Heart left ventricle (tissue), 16 donors: ENCODE measurements around the gene SETBP1. TPM values are rescaled to one million over a fixed set of nuclear protein-coding genes. Genes with fewer than 3 reads are reported as not detected.
"Not testable (repeated sequence)": the region's sequence is repeated elsewhere in the genome, so short reads cannot be mapped to it uniquely, and the experiment has no call there.

ENCODE experiments used
- ATAC-seq, 4 donors: fragments of 200-7000 bp; cut with Tn5 transposase; one replicate each; pipeline ENCODE4 v1.9.1; 2020 to 2022; ENCODE audit warnings: moderate library complexity in 4 of 4, mild to moderate bottlenecking in 3 of 4, moderate number of reproducible peaks in 1 of 4
- DNase-seq, 5 donors: peaks; one replicate each; pipeline ENCODE4 v3.0.0-alpha.2; 2020
- H3K27ac ChIP-seq, 12 donors: fragments of 200-600 bp; sonication (generic) in 4 of 12; one replicate each; pipeline versions ENCODE4 v1.5.0 to v1.8.0; 2016 to 2022; ENCODE audit warnings: mild to moderate bottlenecking in 2 of 12
- H3K27me3 ChIP-seq, 9 donors: fragments of 200-600 bp; sonication (generic) in 2 of 9; one replicate each; pipeline versions ENCODE4 v1.5.1 to v1.8.0; 2016 to 2022; ENCODE audit warnings: mild to moderate bottlenecking in 3 of 9
- H3K36me3 ChIP-seq, 9 donors: fragments of 200-600 bp; sonication (generic) in 2 of 9; one replicate each; pipeline versions ENCODE4 v1.5.0 to v1.8.0; 2018 to 2022; ENCODE audit warnings: mild to moderate bottlenecking in 2 of 9
- H3K4me1 ChIP-seq, 12 donors: fragments of 200-600 bp; sonication (generic) in 4 of 12; one replicate each; pipeline versions ENCODE4 v1.5.0 to v1.8.0; 2016 to 2022; ENCODE audit warnings: mild to moderate bottlenecking in 3 of 12
- H3K4me3 ChIP-seq, 12 donors: fragments of 200-600 bp; sonication (generic) in 4 of 12; one replicate each; pipeline versions ENCODE4 v1.5.0 to v1.8.0; 2017 to 2022; ENCODE audit warnings: mild to moderate bottlenecking in 9 of 12, moderate library complexity in 4 of 12
- H3K9me3 ChIP-seq, 12 donors: fragments of 200-600 bp; sonication (generic) in 4 of 12; one replicate each; pipeline versions ENCODE4 v1.5.0 to v1.8.0; 2016 to 2022; ENCODE audit warnings: mild to moderate bottlenecking in 1 of 12
- POLR2A ChIP-seq, 2 donors: fragments of 450-650 bp; IDR thresholded peaks; one replicate each; pipeline ENCODE4 v1.6.1; 2017; ENCODE audit warnings: antibody characterized with exemption in 2 of 2, mild to moderate bottlenecking in 2 of 2, moderate library complexity in 2 of 2
- WGBS, 4 donors: extraction: QIAGEN DNeasy Blood & Tissue Kit in 2 of 4; methylation state at CpG; one replicate each; pipeline versions ENCODE4 v1.1.5 to v1.1.7; 2013 to 2018; 5-methylcytosine and 5-hydroxymethylcytosine counted together
- intact Hi-C, 10 donors: fragments of 100-400 bp; cut with DNase I; formaldehyde crosslinking; loops; one replicate each; pipeline versions ENCODE4 v1.11.1 to v1.14.2; 2022
- polyA plus RNA-seq, 2 donors: library from polyadenylated mRNA; stranded (reverse); fragments of 200-250 nt; gene quantifications; one replicate each; pipeline ENCODE4 v1.2.3, GENCODE V29; 2013
- total RNA-seq, 9 donors: library from RNA; depleted of rRNA in 2 of 9; stranded (reverse); fragments of >200 nt in 2 of 9; fragmentation: NEBNext Ultra II Directional in 3 of 9; extraction: Animal tissue kit (Norgen Biotek cat#: 25700) in 3 of 9; gene quantifications; one replicate each; pipeline versions ENCODE4 v1.1.0 to v1.2.4, GENCODE V29; 2016 to 2023
- TF ChIP-seq, protein P1 (sequence below), 12 donors: fragments of 200-600 bp; sonication (generic) in 4 of 12; IDR thresholded peaks; one replicate each; pipeline versions ENCODE4 v1.5.0 to v1.8.0; 2018 to 2022; ENCODE audit warnings: antibody characterized with exemption in 12 of 12, mild to moderate bottlenecking in 5 of 12
- donor health status: ischemic (EF 13 %, LVEDD 7.1; RV severe dilation, severe dysfunction).
- donor health status: healthy with polysubstance abuse.
- donor health status: DM: no; HTN: yes; CAD: no.
- donor health status: DM: no; HTN: no; CAD: no.
- donor health status: ischemic (EF 25% LVEDD 6.9; RV normal size, moderate dysfunction).
- donor health status: ischemic (EF 25% LVEDD 5.7; RV mildly dilated, moderate dysfunction).
- donor health status: healthy.
- donor health status: DM: yes; HTN: yes; CAD: no.
- donor health status: ischemic (EF 35%, LVEDD 5.7; RV mildly dilated, moderate dysfunction).
- donor health status: nonischemic (EF 11% LVEDD 7.7; RV severe dilation, severe dysfunction).
- donor health status: DM: yes; HTN: yes; CAD: no.
- donor health status: PGD.
- donor health status: ischemic (EF 29% LVEDD 5.4; RV normal size, mild dysfunction).
- donor health status: nonischemic (EF 23%, LVEDD 6.1; RV moderate dilation, normal function).

Gene SETBP1
- total and polyA plus RNA-seq, 11 donors = 1.2 to 10.6 (median 5.5) TPM

DNA sequence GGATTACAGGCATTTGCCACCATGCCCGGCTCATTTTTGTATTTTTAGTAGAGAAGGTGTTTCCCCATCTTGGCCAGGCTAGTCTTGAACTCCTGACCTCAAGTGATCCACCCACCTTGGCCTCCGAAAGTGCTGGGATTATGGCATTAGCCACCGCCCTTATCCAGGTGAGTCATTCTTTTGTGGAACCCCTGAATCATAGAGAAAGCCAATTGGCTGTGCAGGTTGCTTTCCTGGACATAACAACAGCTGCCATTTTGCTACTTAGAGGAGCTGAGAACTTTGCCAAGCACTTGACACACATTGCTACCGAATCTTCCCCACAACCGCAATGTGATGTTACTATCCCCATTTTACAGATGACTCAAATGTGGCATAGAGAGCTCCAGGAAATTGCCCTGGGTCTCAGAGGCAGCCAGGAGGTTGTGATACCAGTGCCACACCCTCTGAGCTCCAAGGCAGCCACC lies 36.0 kb downstream of the SETBP1 start:
- Histone ChIP-seq H3K9me3 (no peaks in the 10 kb centered on the region), H3K4me1 (peaks cover 0 to 21% (median 4%) of the 10 kb centered on the region in 12 donors), H3K27ac (peak overlapping the region in 1 of 12 donors; percentile 78), H3K27me3 (peaks cover 0 to 29% (median 0%) of the 10 kb centered on the region in 9 donors), H3K36me3 (peaks cover 0 to 8% (median 0%) of the 10 kb centered on the region in 9 donors), H3K4me3 (no peak overlapping the region)
- DNase-seq (no peak), ATAC-seq (no peak)
- TF ChIP-seq, protein P1, sequence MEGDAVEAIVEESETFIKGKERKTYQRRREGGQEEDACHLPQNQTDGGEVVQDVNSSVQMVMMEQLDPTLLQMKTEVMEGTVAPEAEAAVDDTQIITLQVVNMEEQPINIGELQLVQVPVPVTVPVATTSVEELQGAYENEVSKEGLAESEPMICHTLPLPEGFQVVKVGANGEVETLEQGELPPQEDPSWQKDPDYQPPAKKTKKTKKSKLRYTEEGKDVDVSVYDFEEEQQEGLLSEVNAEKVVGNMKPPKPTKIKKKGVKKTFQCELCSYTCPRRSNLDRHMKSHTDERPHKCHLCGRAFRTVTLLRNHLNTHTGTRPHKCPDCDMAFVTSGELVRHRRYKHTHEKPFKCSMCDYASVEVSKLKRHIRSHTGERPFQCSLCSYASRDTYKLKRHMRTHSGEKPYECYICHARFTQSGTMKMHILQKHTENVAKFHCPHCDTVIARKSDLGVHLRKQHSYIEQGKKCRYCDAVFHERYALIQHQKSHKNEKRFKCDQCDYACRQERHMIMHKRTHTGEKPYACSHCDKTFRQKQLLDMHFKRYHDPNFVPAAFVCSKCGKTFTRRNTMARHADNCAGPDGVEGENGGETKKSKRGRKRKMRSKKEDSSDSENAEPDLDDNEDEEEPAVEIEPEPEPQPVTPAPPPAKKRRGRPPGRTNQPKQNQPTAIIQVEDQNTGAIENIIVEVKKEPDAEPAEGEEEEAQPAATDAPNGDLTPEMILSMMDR (IDR thresholded peaks at IDR 0.05) = no peak
- no peak for TF ChIP-seq POLR2A (IDR thresholded peaks at IDR 0.05)
- intact Hi-C loops = no loop called here
- 96 to 100% (median 98%) methylated on average over 5 of the region's 5 CpGs for WGBS, 4 donors

DNA sequence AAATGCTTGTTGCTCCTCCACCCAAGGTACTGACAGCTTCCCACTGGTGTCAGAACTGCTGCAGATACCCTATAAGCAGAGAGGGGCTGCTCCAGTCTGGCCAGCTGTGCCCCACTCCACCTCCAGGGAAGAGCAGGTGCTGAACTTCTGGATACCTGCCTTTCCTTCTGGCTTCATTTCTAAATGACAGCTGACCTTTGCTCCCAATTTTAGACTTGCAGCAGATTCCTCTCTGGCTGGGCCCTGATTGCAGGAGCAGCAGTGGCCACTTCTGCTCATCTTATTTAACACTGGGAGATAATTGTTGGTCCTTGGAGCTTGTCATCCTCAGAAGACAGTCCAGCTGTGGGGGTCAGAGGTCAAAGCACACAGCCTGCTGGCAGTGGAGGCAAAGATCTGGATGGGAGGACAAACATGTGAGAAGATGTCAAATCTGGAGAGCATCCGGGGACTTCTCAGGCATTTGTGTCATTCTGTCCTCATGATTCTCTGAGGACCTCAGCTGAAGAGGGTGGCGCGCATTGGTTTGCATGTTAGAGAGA lies 38.9 kb downstream of the SETBP1 start:
- peaks cover 0 to 38% (median 9%) of the 10 kb centered on the region in 12 donors for H3K4me1 ChIP-seq
- intact Hi-C loops = no loop called here
- no peak overlapping the region for H3K4me3 ChIP-seq
- H3K27me3 ChIP-seq = peaks cover 0 to 25% (median 0%) of the 10 kb centered on the region in 9 donors
- ATAC-seq = peak in 2 of 4 donors; percentile 21 to 24
- no peak for TF ChIP-seq POLR2A (IDR thresholded peaks at IDR 0.05)
- TF ChIP-seq, protein P1 (IDR thresholded peaks at IDR 0.05) = no peak
- no peak overlapping the region for H3K27ac ChIP-seq
- 79 to 94% (median 91%) methylated on average over 3 of the region's 3 CpGs for WGBS, 4 donors
- peak in 3 of 5 donors; percentile 50 to 73 (median 66) for DNase-seq
- H3K9me3 ChIP-seq = no peaks in the 10 kb centered on the region
- peaks cover 0 to 8% (median 0%) of the 10 kb centered on the region in 9 donors for H3K36me3 ChIP-seq

DNA sequence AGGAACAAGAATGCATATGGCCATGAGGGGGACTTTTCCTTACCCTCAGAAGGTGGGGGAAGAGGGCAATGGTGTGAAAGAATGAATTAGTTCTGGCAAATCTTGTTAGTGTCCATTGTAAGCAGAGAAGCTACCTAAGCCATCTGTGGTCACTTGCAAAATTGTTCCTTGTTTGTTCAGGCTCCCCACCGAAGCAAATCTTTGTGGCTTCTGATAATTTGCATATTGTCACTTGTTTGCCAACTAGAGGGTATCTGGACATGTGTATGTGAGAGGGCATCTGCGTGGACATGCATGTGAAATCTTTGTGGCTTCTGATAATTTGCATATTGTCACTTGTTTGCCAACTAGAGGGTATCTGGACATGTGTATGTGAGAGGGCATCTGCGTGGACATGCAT lies 41.1 kb downstream of the SETBP1 start:
- H3K4me3 ChIP-seq, H3K9me3 ChIP-seq, ATAC-seq, H3K27ac ChIP-seq, intact Hi-C loops, H3K36me3 ChIP-seq, DNase-seq: not testable (repeated sequence)
- 90 to 93% (median 91%) methylated on average over 3 of the region's 3 CpGs for WGBS, 4 donors
- Histone ChIP-seq H3K4me1 (peaks cover 0 to 46% (median 27%) of the 10 kb centered on the region in 12 donors), H3K27me3 (peaks cover 0 to 17% (median 0%) of the 10 kb centered on the region in 9 donors)

DNA sequence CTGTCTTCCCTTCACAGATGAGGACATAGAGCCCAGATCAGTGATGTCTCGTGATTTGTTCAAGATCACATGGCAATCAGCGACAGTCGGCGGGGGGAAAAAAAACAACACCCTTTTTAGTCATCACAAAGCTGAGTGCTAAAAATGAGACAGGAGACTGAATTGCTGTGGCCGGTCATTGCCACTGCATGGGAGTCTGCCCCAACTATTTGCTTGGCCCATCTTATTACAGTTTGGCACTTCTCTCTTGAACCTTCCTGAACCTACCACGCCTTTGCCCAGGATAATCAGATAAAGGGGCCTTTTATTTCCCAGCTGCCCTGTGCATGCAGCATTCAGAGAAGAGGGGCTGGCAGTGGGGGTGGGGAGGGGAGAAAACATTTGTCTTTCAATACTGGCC lies 42.7 kb downstream of the SETBP1 start:
- Histone ChIP-seq H3K27me3 (peaks cover 0 to 26% (median 0%) of the 10 kb centered on the region in 9 donors), H3K4me1 (peaks cover 0 to 53% (median 29%) of the 10 kb centered on the region in 12 donors), H3K27ac (no peak overlapping the region)

More for the DNA sequence above, 42.7 kb downstream of the SETBP1 start:
- Histone ChIP-seq H3K4me3 (no peak overlapping the region), H3K36me3 (peaks cover 0 to 5% (median 0%) of the 10 kb centered on the region in 9 donors), H3K9me3 (no peaks in the 10 kb centered on the region)
- no peak for ATAC-seq
- TF ChIP-seq POLR2A (IDR thresholded peaks at IDR 0.05) = no peak
- TF ChIP-seq, protein P1 (IDR thresholded peaks at IDR 0.05) = no peak
- 90 to 94% (median 91%) methylated on average over 6 of the region's 6 CpGs for WGBS, 4 donors
- no peak for DNase-seq
- intact Hi-C loops = no loop called here
